GM18498 (cell line): Measurements from ENCODE around the gene MBNL2.

Experiments
- ATAC-seq: cut with Tn5 transposase; IDR thresholded peaks from one replicate; pipeline ENCODE4 v1.9.1; 2021; ENCODE audit warnings: mild to moderate bottlenecking, moderate library complexity; ENCODE audit not compliant: unreplicated experiment

The MBNL2 gene

GRCh38 chr13:97249796-97250495 is 27.8 kb downstream of the MBNL2 start:
- ATAC-seq, result no peak

GRCh38 chr13:97250560-97250959 is 28.4 kb downstream of the MBNL2 start:
- ATAC-seq, result no peak

- ATAC-seq, result no peak
These were observed 30.6 kb downstream of the MBNL2 start for GRCh38 chr13:97252735-97253134.

- ATAC-seq, result no peak
These were observed 31.6 kb downstream of the MBNL2 start for GRCh38 chr13:97253581-97254293.

- no peak for ATAC-seq
These were observed 32.7 kb downstream of the MBNL2 start for GRCh38 chr13:97254816-97255215.

- no peak for ATAC-seq
These were observed 33.4 kb downstream of the MBNL2 start for GRCh38 chr13:97255515-97256021.

GRCh38 chr13:97256343-97256783 is 34.2 kb downstream of the MBNL2 start:
- no peak for ATAC-seq

GRCh38 chr13:97257228-97257755 is 35.2 kb downstream of the MBNL2 start:
- ATAC-seq, result no peak

- peak; percentile 72 for ATAC-seq
These were observed 36.0 kb downstream of the MBNL2 start for GRCh38 chr13:97257800-97258799.

- ATAC-seq, result no peak
These were observed 36.7 kb downstream of the MBNL2 start for GRCh38 chr13:97258801-97259200.

GRCh38 chr13:97259410-97259797 is 37.3 kb downstream of the MBNL2 start:
- ATAC-seq, result no peak

- ATAC-seq, result no peak
These were observed 37.9 kb downstream of the MBNL2 start for GRCh38 chr13:97259798-97260714.

GRCh38 chr13:97261254-97262005 is 39.3 kb downstream of the MBNL2 start:
- peak; percentile 66 for ATAC-seq

- no peak for ATAC-seq
These were observed 39.9 kb downstream of the MBNL2 start for GRCh38 chr13:97262058-97262457.

GRCh38 chr13:97263160-97263559 is 41.0 kb downstream of the MBNL2 start:
- ATAC-seq, result no peak

GRCh38 chr13:97264663-97265062 is 42.5 kb downstream of the MBNL2 start:
- no peak for ATAC-seq

- no peak for ATAC-seq
These were observed 44.2 kb downstream of the MBNL2 start for GRCh38 chr13:97266332-97266731.

GRCh38 chr13:97266772-97267417 is 44.8 kb downstream of the MBNL2 start:
- no peak for ATAC-seq
